Measurements from ENCODE around the gene CYP27C1. TPM values are rescaled to one million over a fixed set of nuclear protein-coding genes. Genes with fewer than 3 reads are reported as not detected.

Gene CYP27C1
- polyA plus RNA-seq (2013, experiment 1 of 2), result 0.35 TPM
- polyA plus RNA-seq (2013, experiment 2 of 2), result 0.27 TPM

DNA sequence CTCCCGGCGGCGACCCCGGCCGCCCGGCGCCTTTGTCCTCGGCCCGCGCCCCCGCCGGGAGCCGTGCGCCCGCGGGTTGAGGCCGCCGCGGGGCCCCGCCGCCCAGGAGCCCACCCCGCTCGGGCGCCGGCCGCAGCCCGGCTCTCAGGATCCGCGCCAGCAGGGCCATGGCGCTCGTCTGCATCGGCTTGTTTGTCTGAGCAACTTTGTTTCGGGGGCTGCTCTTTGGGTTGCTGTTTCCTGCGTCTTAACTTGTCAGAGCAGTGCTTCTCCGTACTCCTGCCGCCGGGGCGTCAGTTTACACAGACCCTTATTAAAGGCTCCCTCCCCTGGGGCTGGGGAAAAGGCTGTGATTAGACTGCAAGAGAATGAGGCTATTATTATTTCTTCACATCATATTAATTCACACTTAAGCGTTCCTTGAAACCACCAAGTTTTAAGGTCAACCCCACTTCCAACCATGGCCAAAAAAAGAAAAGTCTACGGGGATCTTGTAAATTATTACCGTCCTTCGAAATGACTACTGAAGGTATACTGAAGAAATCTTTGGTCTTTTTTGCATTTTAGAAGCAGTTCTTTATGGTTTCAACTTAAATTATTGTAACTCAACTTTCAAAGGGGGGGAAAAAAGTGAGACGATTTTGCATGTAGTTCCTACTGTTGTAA is at the start of gene CYP27C1:
CYP27C1 (minus strand) TSS at position 198 of the 666 bp plus-strand sequence; CDS start at position 169, 29 bp downstream.
- Histone ChIP-seq H2BK120ac (ENCODE audit: low read depth, low read length) (peak within 1 kb of the TSS; percentile 68), H2AK5ac (ENCODE audit: low read length, severe bottlenecking) (no peak within 1 kb of the TSS), H3K4me2 (ENCODE audit: low read length, poor library complexity, severe bottlenecking) (peak within 1 kb of the TSS; percentile 91), H3K27me3 (ENCODE audit: control insufficient read depth in 1 of 2, insufficient read depth in 1 of 2, low read length in 2 of 2) (peaks cover 0 to 15% of the 10 kb centered on the region in 2 experiments), H4K91ac (ENCODE audit: low read length) (peak within 1 kb of the TSS; percentile 59), H3K4me1 (ENCODE audit: control insufficient read depth, insufficient read depth, low read depth, low read length) (peaks cover 13% of the 10 kb centered on the region), H3K4me3 (ENCODE audit: insufficient read depth in 1 of 2, low read depth in 1 of 2, low read length in 2 of 2) (peak within 1 kb of the TSS; percentile 78 to 79), H2BK12ac (ENCODE audit: low read length in 2 of 2) (peak within 1 kb of the TSS in 1 of 2 experiments; percentile 92), H4K8ac (ENCODE audit: low read length) (peak within 1 kb of the TSS; percentile 88), H3K23ac (ENCODE audit: low read length in 2 of 2) (peak within 1 kb of the TSS in 1 of 2 experiments; percentile 93), H2BK15ac (ENCODE audit: low read depth, poor library complexity, severe bottlenecking) (peak within 1 kb of the TSS; percentile 89), H3K79me1 (replicated peaks; ENCODE audit: low read length, poor library complexity, severe bottlenecking) (peaks cover 16% of the 10 kb centered on the region), H3K9me3 (ENCODE audit: control insufficient read depth, low read length) (no peaks in the 10 kb centered on the region), H3K14ac (ENCODE audit: low read length in 2 of 2) (peak within 1 kb of the TSS in 1 of 2 experiments; percentile 32), H3K9ac (ENCODE audit: low read length) (peak within 1 kb of the TSS; percentile 80), H2BK5ac (ENCODE audit: low read depth, low read length, poor library complexity, severe bottlenecking) (peak within 1 kb of the TSS; percentile 9), H3K27ac (ENCODE audit: low read length, poor library complexity, severe bottlenecking) (peak within 1 kb of the TSS; percentile 22), H3K36me3 (ENCODE audit: control insufficient read depth in 1 of 2, insufficient read depth in 2 of 2, low read depth in 1 of 2, low read length in 2 of 2) (peaks cover 0 to 4% of the 10 kb centered on the region in 2 experiments), H3K18ac (ENCODE audit: low read depth in 1 of 2, low read length in 2 of 2) (peak within 1 kb of the TSS; percentile 71 to 77), H2AFZ (ENCODE audit: low read depth, low read length) (peak within 1 kb of the TSS; percentile 36), H3K4ac (ENCODE audit: low read depth in 1 of 2, low read length in 2 of 2) (peak within 1 kb of the TSS in 1 of 2 experiments; percentile 75)
- peak; percentile 37 for DNase-seq
- 1% methylated on average over 35 of the region's 43 CpGs for WGBS

GRCh38 chr2:127261804-127262406 is 41.8 kb upstream of the CYP27C1 start:
- H3K27ac ChIP-seq (ENCODE audit: low read length, poor library complexity, severe bottlenecking), result no peak overlapping the region
- H3K4me1 ChIP-seq (ENCODE audit: control insufficient read depth, insufficient read depth, low read depth, low read length), result no peaks in the 10 kb centered on the region
- H4K91ac ChIP-seq (ENCODE audit: low read length), result no peak overlapping the region
- no peaks in the 10 kb centered on the region for H3K27me3 ChIP-seq (ENCODE audit: control insufficient read depth in 1 of 2, insufficient read depth in 1 of 2, low read length in 2 of 2)
- no peak overlapping the region for H2AFZ ChIP-seq (ENCODE audit: low read depth, low read length)
- H2BK5ac ChIP-seq (ENCODE audit: low read depth, low read length, poor library complexity, severe bottlenecking), result no peak overlapping the region
- no peak overlapping the region for H3K4ac ChIP-seq (ENCODE audit: low read depth in 1 of 2, low read length in 2 of 2)
- H2AK5ac ChIP-seq (ENCODE audit: low read length, severe bottlenecking), result no peak overlapping the region
- H3K9me3 ChIP-seq (ENCODE audit: control insufficient read depth, low read length), result no peaks in the 10 kb centered on the region
- H3K14ac ChIP-seq (ENCODE audit: low read length in 2 of 2), result no peak overlapping the region
- peaks cover 39 to 70% of the 10 kb centered on the region in 2 experiments for H3K36me3 ChIP-seq (ENCODE audit: control insufficient read depth in 1 of 2, insufficient read depth in 2 of 2, low read depth in 1 of 2, low read length in 2 of 2)
- H2BK12ac ChIP-seq (ENCODE audit: low read length in 2 of 2), result no peak overlapping the region
- no peak overlapping the region for H4K8ac ChIP-seq (ENCODE audit: low read length)
- H3K4me3 ChIP-seq (ENCODE audit: insufficient read depth in 1 of 2, low read depth in 1 of 2, low read length in 2 of 2), result no peak overlapping the region
- H3K79me1 ChIP-seq (replicated peaks; ENCODE audit: low read length, poor library complexity, severe bottlenecking), result peaks cover 4% of the 10 kb centered on the region
- H3K23ac ChIP-seq (ENCODE audit: low read length in 2 of 2), result no peak overlapping the region
- H2BK15ac ChIP-seq (ENCODE audit: low read depth, poor library complexity, severe bottlenecking), result no peak overlapping the region
- no peak overlapping the region for H3K18ac ChIP-seq (ENCODE audit: low read depth in 1 of 2, low read length in 2 of 2)
- 97% methylated on average over 7 of the region's 8 CpGs for WGBS
- no peak overlapping the region for H2BK120ac ChIP-seq (ENCODE audit: low read depth, low read length)
- no peak overlapping the region for H3K9ac ChIP-seq (ENCODE audit: low read length)
- no peak overlapping the region for H3K4me2 ChIP-seq (ENCODE audit: low read length, poor library complexity, severe bottlenecking)
- no peak for DNase-seq

DNA sequence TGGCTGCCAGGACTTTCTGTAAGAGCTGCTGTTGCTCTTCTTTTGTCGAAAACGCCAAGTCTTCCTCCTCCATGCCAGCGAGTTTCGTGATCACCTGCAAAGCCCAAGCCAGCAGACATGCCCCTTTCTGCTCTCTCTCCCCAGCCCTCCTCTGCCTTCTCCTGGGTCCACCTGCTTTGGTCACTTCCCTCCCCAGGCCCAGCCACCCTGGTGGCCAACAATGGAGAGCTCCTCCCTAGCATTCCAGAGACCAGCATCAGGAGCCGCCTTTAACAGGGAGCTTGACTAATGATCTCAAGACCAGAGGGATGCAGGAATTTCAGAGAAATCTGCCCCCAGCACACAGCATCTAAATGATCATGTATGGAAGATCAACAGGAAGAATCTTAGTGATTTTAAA is 39.3 kb upstream of the CYP27C1 start:
- Histone ChIP-seq H3K27me3 (ENCODE audit: control insufficient read depth in 1 of 2, insufficient read depth in 1 of 2, low read length in 2 of 2) (no peaks in the 10 kb centered on the region), H3K14ac (ENCODE audit: low read length in 2 of 2) (no peak overlapping the region), H2AK5ac (ENCODE audit: low read length, severe bottlenecking) (no peak overlapping the region), H2BK5ac (ENCODE audit: low read depth, low read length, poor library complexity, severe bottlenecking) (no peak overlapping the region), H3K23ac (ENCODE audit: low read length in 2 of 2) (no peak overlapping the region), H3K79me1 (replicated peaks; ENCODE audit: low read length, poor library complexity, severe bottlenecking) (peaks cover 4% of the 10 kb centered on the region), H3K4me1 (ENCODE audit: control insufficient read depth, insufficient read depth, low read depth, low read length) (no peaks in the 10 kb centered on the region), H3K9me3 (ENCODE audit: control insufficient read depth, low read length) (no peaks in the 10 kb centered on the region), H2BK120ac (ENCODE audit: low read depth, low read length) (no peak overlapping the region), H3K36me3 (ENCODE audit: control insufficient read depth in 1 of 2, insufficient read depth in 2 of 2, low read depth in 1 of 2, low read length in 2 of 2) (peaks cover 48 to 73% of the 10 kb centered on the region in 2 experiments), H3K4me2 (ENCODE audit: low read length, poor library complexity, severe bottlenecking) (no peak overlapping the region), H3K9ac (ENCODE audit: low read length) (no peak overlapping the region), H3K4ac (ENCODE audit: low read depth in 1 of 2, low read length in 2 of 2) (no peak overlapping the region), H3K18ac (ENCODE audit: low read depth in 1 of 2, low read length in 2 of 2) (no peak overlapping the region), H2BK12ac (ENCODE audit: low read length in 2 of 2) (no peak overlapping the region), H4K8ac (ENCODE audit: low read length) (no peak overlapping the region), H4K91ac (ENCODE audit: low read length) (no peak overlapping the region), H2BK15ac (ENCODE audit: low read depth, poor library complexity, severe bottlenecking) (no peak overlapping the region), H2AFZ (ENCODE audit: low read depth, low read length) (no peak overlapping the region), H3K27ac (ENCODE audit: low read length, poor library complexity, severe bottlenecking) (no peak overlapping the region), H3K4me3 (ENCODE audit: insufficient read depth in 1 of 2, low read depth in 1 of 2, low read length in 2 of 2) (no peak overlapping the region)
- 97% methylated on average over 5 of the region's 5 CpGs for WGBS
- DNase-seq, result no peak

GRCh38 chr2:127256866-127257265 is 36.8 kb upstream of the CYP27C1 start:
- Histone ChIP-seq H2BK120ac (ENCODE audit: low read depth, low read length) (no peak overlapping the region), H3K23ac (ENCODE audit: low read length in 2 of 2) (no peak overlapping the region), H4K91ac (ENCODE audit: low read length) (no peak overlapping the region), H3K79me1 (replicated peaks; ENCODE audit: low read length, poor library complexity, severe bottlenecking) (peaks cover 1% of the 10 kb centered on the region), H2AK5ac (ENCODE audit: low read length, severe bottlenecking) (no peak overlapping the region), H2BK12ac (ENCODE audit: low read length in 2 of 2) (no peak overlapping the region), H3K4me1 (ENCODE audit: control insufficient read depth, insufficient read depth, low read depth, low read length) (no peaks in the 10 kb centered on the region), H3K27ac (ENCODE audit: low read length, poor library complexity, severe bottlenecking) (no peak overlapping the region), H3K4me3 (ENCODE audit: insufficient read depth in 1 of 2, low read depth in 1 of 2, low read length in 2 of 2) (no peak overlapping the region), H3K4ac (ENCODE audit: low read depth in 1 of 2, low read length in 2 of 2) (no peak overlapping the region), H3K9me3 (ENCODE audit: control insufficient read depth, low read length) (no peaks in the 10 kb centered on the region), H2BK5ac (ENCODE audit: low read depth, low read length, poor library complexity, severe bottlenecking) (no peak overlapping the region), H3K14ac (ENCODE audit: low read length in 2 of 2) (no peak overlapping the region), H3K27me3 (ENCODE audit: control insufficient read depth in 1 of 2, insufficient read depth in 1 of 2, low read length in 2 of 2) (no peaks in the 10 kb centered on the region), H2BK15ac (ENCODE audit: low read depth, poor library complexity, severe bottlenecking) (no peak overlapping the region), H2AFZ (ENCODE audit: low read depth, low read length) (no peak overlapping the region), H3K4me2 (ENCODE audit: low read length, poor library complexity, severe bottlenecking) (no peak overlapping the region), H3K18ac (ENCODE audit: low read depth in 1 of 2, low read length in 2 of 2) (no peak overlapping the region), H3K36me3 (ENCODE audit: control insufficient read depth in 1 of 2, insufficient read depth in 2 of 2, low read depth in 1 of 2, low read length in 2 of 2) (peaks cover 44 to 61% of the 10 kb centered on the region in 2 experiments), H4K8ac (ENCODE audit: low read length) (no peak overlapping the region), H3K9ac (ENCODE audit: low read length) (no peak overlapping the region)
- no peak for DNase-seq
- 77% methylated on average over 8 of the region's 8 CpGs for WGBS

All from mesenchymal stem cell (in vitro differentiated cells and primary cell).